IPS-11a (cell line): Measurements from ENCODE around the gene MT4.

ENCODE experiments used
- H3K4me3 ChIP-seq: one replicate; pipeline ENCODE4 v1.5.1; 2013; ENCODE audit warnings: low read depth, low read length, control low read depth

The MT4 gene

GRCh38 chr16:56618138-56618537 lies 53.3 kb downstream of the MT4 start:
- H3K4me3 ChIP-seq, result no peak overlapping the region
